ENCODE measurements around the gene XXYLT1.

The XXYLT1 gene

GRCh38 chr3:195268576-195269309 lies 2.2 kb downstream of the XXYLT1 start:
- TF ChIP-seq ARNTL (CRISPR knock-in tag; IDR thresholded peaks at IDR 0.05; ENCODE audit: borderline replicate concordance, low read depth) (no peak), ZFP3 (CRISPR knock-in tag; IDR thresholded peaks at IDR 0.05) (no peak), PATZ1 (CRISPR knock-in tag; IDR thresholded peaks at IDR 0.05; ENCODE audit: borderline replicate concordance) (no peak), ZFP30 (CRISPR knock-in tag; IDR thresholded peaks at IDR 0.05) (no peak), BACH2 (CRISPR knock-in tag; IDR thresholded peaks at IDR 0.05; ENCODE audit: borderline replicate concordance) (no peak), OSR1 (CRISPR knock-in tag; IDR thresholded peaks at IDR 0.05) (no peak), ISL1 (CRISPR knock-in tag; IDR thresholded peaks at IDR 0.05) (no peak), ZC3H10 (CRISPR knock-in tag; IDR thresholded peaks at IDR 0.05) (no peak), SNAI2 (CRISPR knock-in tag; IDR thresholded peaks at IDR 0.05) (no peak)
- TF ChIP-seq, protein P1, sequence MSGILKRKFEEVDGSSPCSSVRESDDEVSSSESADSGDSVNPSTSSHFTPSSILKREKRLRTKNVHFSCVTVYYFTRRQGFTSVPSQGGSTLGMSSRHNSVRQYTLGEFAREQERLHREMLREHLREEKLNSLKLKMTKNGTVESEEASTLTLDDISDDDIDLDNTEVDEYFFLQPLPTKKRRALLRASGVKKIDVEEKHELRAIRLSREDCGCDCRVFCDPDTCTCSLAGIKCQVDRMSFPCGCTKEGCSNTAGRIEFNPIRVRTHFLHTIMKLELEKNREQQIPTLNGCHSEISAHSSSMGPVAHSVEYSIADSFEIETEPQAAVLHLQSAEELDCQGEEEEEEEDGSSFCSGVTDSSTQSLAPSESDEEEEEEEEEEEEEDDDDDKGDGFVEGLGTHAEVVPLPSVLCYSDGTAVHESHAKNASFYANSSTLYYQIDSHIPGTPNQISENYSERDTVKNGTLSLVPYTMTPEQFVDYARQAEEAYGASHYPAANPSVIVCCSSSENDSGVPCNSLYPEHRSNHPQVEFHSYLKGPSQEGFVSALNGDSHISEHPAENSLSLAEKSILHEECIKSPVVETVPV (CRISPR knock-in tag; IDR thresholded peaks at IDR 0.05): no peak
- TF ChIP-seq, protein P2, sequence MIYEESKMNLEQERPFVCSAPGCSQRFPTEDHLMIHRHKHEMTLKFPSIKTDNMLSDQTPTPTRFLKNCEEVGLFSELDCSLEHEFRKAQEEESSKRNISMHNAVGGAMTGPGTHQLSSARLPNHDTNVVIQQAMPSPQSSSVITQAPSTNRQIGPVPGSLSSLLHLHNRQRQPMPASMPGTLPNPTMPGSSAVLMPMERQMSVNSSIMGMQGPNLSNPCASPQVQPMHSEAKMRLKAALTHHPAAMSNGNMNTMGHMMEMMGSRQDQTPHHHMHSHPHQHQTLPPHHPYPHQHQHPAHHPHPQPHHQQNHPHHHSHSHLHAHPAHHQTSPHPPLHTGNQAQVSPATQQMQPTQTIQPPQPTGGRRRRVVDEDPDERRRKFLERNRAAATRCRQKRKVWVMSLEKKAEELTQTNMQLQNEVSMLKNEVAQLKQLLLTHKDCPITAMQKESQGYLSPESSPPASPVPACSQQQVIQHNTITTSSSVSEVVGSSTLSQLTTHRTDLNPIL (CRISPR knock-in tag; IDR thresholded peaks at IDR 0.05; ENCODE audit: low read depth): no peak
- TF ChIP-seq, protein P3, sequence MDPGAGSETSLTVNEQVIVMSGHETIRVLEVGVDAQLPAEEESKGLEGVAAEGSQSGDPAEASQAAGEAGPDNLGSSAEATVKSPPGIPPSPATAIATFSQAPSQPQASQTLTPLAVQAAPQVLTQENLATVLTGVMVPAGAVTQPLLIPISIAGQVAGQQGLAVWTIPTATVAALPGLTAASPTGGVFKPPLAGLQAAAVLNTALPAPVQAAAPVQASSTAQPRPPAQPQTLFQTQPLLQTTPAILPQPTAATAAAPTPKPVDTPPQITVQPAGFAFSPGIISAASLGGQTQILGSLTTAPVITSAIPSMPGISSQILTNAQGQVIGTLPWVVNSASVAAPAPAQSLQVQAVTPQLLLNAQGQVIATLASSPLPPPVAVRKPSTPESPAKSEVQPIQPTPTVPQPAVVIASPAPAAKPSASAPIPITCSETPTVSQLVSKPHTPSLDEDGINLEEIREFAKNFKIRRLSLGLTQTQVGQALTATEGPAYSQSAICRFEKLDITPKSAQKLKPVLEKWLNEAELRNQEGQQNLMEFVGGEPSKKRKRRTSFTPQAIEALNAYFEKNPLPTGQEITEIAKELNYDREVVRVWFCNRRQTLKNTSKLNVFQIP (CRISPR knock-in tag; IDR thresholded peaks at IDR 0.05; ENCODE audit: borderline replicate concordance, low read depth): no peak
- ATAC-seq: no peak

DNA sequence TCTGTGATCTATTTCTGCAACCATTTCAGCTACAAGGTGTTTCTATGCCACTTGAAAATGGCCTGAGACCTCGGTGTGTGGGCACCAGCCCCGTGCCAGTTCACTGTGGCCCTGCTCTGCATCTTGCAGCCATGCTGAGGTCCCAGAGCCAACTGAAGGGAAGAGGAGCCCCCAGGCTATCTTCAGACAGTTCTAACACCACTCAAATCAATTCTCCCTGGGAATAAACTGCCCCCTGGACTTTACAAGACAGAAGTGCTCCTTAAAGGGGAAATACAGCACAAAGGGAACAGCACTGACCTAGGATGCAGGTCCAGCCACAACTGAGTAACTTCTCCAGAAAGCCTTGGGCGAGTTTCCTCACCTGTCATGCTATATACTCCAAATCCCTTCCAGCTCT lies 3.9 kb downstream of the XXYLT1 start:
- ATAC-seq: no peak
- no peak for TF ChIP-seq OSR1 (CRISPR knock-in tag; IDR thresholded peaks at IDR 0.05)
- TF ChIP-seq, protein P2 (CRISPR knock-in tag; IDR thresholded peaks at IDR 0.05; ENCODE audit: low read depth): no peak
- no peak for TF ChIP-seq BACH2 (CRISPR knock-in tag; IDR thresholded peaks at IDR 0.05; ENCODE audit: borderline replicate concordance)
- TF ChIP-seq, protein P1 (CRISPR knock-in tag; IDR thresholded peaks at IDR 0.05): no peak
- TF ChIP-seq ZC3H10 (CRISPR knock-in tag; IDR thresholded peaks at IDR 0.05): no peak
- no peak for TF ChIP-seq SNAI2 (CRISPR knock-in tag; IDR thresholded peaks at IDR 0.05)
- TF ChIP-seq ZFP30 (CRISPR knock-in tag; IDR thresholded peaks at IDR 0.05): no peak
- no peak for TF ChIP-seq ZFP3 (CRISPR knock-in tag; IDR thresholded peaks at IDR 0.05)
- no peak for TF ChIP-seq CSDC2 (CRISPR knock-in tag; IDR thresholded peaks at IDR 0.05)
- TF ChIP-seq ZNF8 (CRISPR knock-in tag; IDR thresholded peaks at IDR 0.05): no peak
- no peak for TF ChIP-seq ARNTL (CRISPR knock-in tag; IDR thresholded peaks at IDR 0.05; ENCODE audit: borderline replicate concordance, low read depth)
- TF ChIP-seq TCF4 (CRISPR knock-in tag; IDR thresholded peaks at IDR 0.05; ENCODE audit: borderline replicate concordance): no peak
- no peak for TF ChIP-seq GLIS3 (CRISPR knock-in tag; IDR thresholded peaks at IDR 0.05)
- TF ChIP-seq, protein P3 (CRISPR knock-in tag; IDR thresholded peaks at IDR 0.05; ENCODE audit: borderline replicate concordance, low read depth): no peak
- TF ChIP-seq ZNF565 (CRISPR knock-in tag; conservative IDR thresholded peaks at IDR 0.05; ENCODE audit: low read depth): no peak
- no peak for TF ChIP-seq PATZ1 (CRISPR knock-in tag; IDR thresholded peaks at IDR 0.05; ENCODE audit: borderline replicate concordance)
- TF ChIP-seq ZNF70 (CRISPR knock-in tag; IDR thresholded peaks at IDR 0.05): no peak
- no peak for TF ChIP-seq TOX (CRISPR knock-in tag; IDR thresholded peaks at IDR 0.05; ENCODE audit: borderline replicate concordance)
- no peak for TF ChIP-seq RARB (CRISPR knock-in tag; IDR thresholded peaks at IDR 0.05)
